ENCODE data around the gene DSCAM. TPM values are rescaled to one million over a fixed set of nuclear protein-coding genes. Genes with fewer than 3 reads are reported as not detected.

The DSCAM gene
- total RNA-seq, 1 experiment from 2014 or later: not detected

DNA sequence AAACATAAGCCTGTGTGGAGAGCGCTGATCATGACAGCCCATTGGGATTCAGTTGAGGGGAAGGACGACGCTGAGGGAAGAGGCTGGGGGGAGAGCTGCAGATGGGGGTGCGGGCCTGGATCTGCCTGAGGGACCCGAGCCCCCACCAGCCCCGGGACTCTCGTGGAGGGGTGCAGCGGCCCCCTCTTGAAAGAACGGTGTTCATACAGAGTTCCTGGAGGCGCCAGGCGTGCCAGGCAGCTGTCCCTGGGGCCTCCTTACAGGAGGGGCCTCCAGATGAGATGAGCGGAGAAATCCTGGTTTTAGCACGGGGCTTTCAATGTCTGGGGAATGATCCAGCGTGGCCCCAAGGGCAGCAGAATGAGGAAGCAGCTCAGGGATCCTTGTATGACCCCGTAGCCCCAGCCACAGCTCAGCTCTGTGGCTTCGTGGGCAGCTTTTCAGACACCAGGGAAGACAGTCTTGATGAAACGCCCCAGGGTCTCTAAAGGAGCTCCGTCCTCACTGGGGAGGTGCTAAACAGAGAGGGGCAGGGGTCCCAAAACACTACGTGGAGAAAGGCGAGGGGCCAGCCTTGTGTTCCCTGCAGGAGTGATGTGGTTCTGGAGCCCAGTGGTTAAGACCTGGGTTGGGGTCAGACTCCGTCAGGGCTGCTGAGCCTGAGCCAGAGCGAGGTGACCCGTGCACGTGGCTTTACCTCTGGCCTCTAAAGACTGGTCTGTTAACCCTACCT is 7.2 kb upstream of the DSCAM start:
- H3K4me1 ChIP-seq (ENCODE audit: control insufficient read depth in 1 of 2, insufficient read depth in 2 of 2, low read length in 2 of 2): no peaks in the 10 kb centered on the region
- H4K20me1 ChIP-seq (ENCODE audit: insufficient read depth): no peaks in the 10 kb centered on the region
- H3K27me3 ChIP-seq (ENCODE audit: insufficient read depth, low read length): no peaks in the 10 kb centered on the region
- TF ChIP-seq RAD21 (IDR thresholded peaks at IDR 0.05; ENCODE audit: low read depth): no peak
- TF ChIP-seq FOSL1 (IDR thresholded peaks at IDR 0.05; ENCODE audit: low read depth): no peak
- TF ChIP-seq EZH2 (IDR thresholded peaks at IDR 0.05): no peak
- TF ChIP-seq SIN3A (IDR thresholded peaks at IDR 0.05; ENCODE audit: low read depth): no peak
- no peak for TF ChIP-seq ZNF274 (IDR thresholded peaks at IDR 0.05; ENCODE audit: low read depth, low read length)
- TF ChIP-seq SRF (IDR thresholded peaks at IDR 0.05; ENCODE audit: low read depth): no peak
- BruUV-seq (replicated peaks): no TSS peak
- no peak overlapping the region for H3K27ac ChIP-seq (ENCODE audit: low read depth, low read length)
- no peak overlapping the region for H3K4me2 ChIP-seq (ENCODE audit: low read length)
- CTCF ChIA-PET: no interaction called here
- no peak for ATAC-seq
- H2AFZ ChIP-seq (ENCODE audit: low read depth, low read length, poor library complexity, severe bottlenecking): no peak overlapping the region
- no peak overlapping the region for H3K9ac ChIP-seq (ENCODE audit: low read length)
- H3K9me3 ChIP-seq (ENCODE audit: control insufficient read depth in 1 of 2, insufficient read depth in 1 of 2, low read depth in 1 of 2, low read length in 2 of 2): peaks cover 16 to 32% of the 10 kb centered on the region in 2 experiments; a peak in 2 of 4 replicates
- H3K36me3 ChIP-seq (ENCODE audit: control insufficient read depth in 1 of 2, insufficient read depth in 2 of 2, low read length in 2 of 2): no peaks in the 10 kb centered on the region
- DNase-seq (ENCODE audit: low read depth, low spot score): no peak
- intact Hi-C loops (cut with micrococcal nuclease): no loop called here
- RAD21 ChIA-PET (ENCODE audit: low non-redundant PET in 1 of 2, low total read pairs in 2 of 2, uncharacterized antibody in 2 of 2, unreplicated experiment in 2 of 2): no interaction called here
- H3K4me3 ChIP-seq (replicated peaks in 1 of 2; ENCODE audit: low read depth in 1 of 2, low read length in 2 of 2): no peak overlapping the region
- POLR2A ChIA-PET: no interaction called here
- H3K9me2 ChIP-seq (ENCODE audit: insufficient read depth): no peaks in the 10 kb centered on the region
- H3K79me2 ChIP-seq (ENCODE audit: insufficient read depth, low read length): no peaks in the 10 kb centered on the region

DNA sequence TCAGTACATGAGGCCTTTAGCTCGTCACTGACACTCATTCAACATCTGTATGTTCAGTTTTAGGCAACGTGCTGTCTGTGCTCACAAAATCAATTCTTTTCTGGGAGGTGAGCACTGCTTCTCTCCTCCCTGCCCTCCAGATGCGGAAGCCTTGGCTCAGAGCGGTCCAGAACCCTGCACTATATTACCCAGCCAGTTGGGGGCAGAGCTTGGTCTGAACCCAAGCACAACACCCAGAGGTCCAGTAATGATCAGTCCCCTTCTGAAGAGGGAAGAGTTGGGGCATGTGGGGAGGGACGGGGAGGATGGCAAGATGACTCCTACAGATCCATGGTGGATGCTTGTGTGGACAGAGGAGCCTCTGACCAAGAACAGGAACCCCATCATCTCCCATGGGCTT is 5.6 kb upstream of the DSCAM start:
- Histone ChIP-seq H3K9me3 (ENCODE audit: control insufficient read depth in 1 of 2, insufficient read depth in 1 of 2, low read depth in 1 of 2, low read length in 2 of 2) (peaks cover 19 to 33% of the 10 kb centered on the region in 2 experiments; a peak in 2 of 4 replicates), H3K9me2 (ENCODE audit: insufficient read depth) (no peaks in the 10 kb centered on the region), H3K4me1 (ENCODE audit: control insufficient read depth in 1 of 2, insufficient read depth in 2 of 2, low read length in 2 of 2) (no peaks in the 10 kb centered on the region), H3K4me2 (ENCODE audit: low read length) (no peak overlapping the region), H3K79me2 (ENCODE audit: insufficient read depth, low read length) (no peaks in the 10 kb centered on the region), H3K36me3 (ENCODE audit: control insufficient read depth in 1 of 2, insufficient read depth in 2 of 2, low read length in 2 of 2) (no peaks in the 10 kb centered on the region), H3K27ac (ENCODE audit: low read depth, low read length) (no peak overlapping the region), H3K4me3 (replicated peaks in 1 of 2; ENCODE audit: low read depth in 1 of 2, low read length in 2 of 2) (no peak overlapping the region), H2AFZ (ENCODE audit: low read depth, low read length, poor library complexity, severe bottlenecking) (no peak overlapping the region), H3K27me3 (ENCODE audit: insufficient read depth, low read length) (no peaks in the 10 kb centered on the region), H3K9ac (ENCODE audit: low read length) (no peak overlapping the region), H4K20me1 (ENCODE audit: insufficient read depth) (no peaks in the 10 kb centered on the region)
- ATAC-seq (no peak), DNase-seq (ENCODE audit: low read depth, low spot score) (no peak)
- no TSS peak for BruUV-seq (replicated peaks)
- ChIA-PET POLR2A (no interaction called here), RAD21 (ENCODE audit: low non-redundant PET in 1 of 2, low total read pairs in 2 of 2, uncharacterized antibody in 2 of 2, unreplicated experiment in 2 of 2) (no interaction called here), CTCF (no interaction called here)
- TF ChIP-seq POLR2AphosphoS5 (IDR thresholded peaks at IDR 0.05; ENCODE audit: low read depth, low read length) (no peak), POLR2A (IDR thresholded peaks at IDR 0.05; ENCODE audit: borderline replicate concordance, extremely low read depth, insufficient read depth, insufficient read length) (no peak), YY1 (IDR thresholded peaks at IDR 0.05; ENCODE audit: extremely low read depth, insufficient replicate concordance, low read depth, low read length) (no peak), CEBPB (IDR thresholded peaks at IDR 0.05; ENCODE audit: low read depth) (no peak)
- TF ChIP-seq, protein P1, sequence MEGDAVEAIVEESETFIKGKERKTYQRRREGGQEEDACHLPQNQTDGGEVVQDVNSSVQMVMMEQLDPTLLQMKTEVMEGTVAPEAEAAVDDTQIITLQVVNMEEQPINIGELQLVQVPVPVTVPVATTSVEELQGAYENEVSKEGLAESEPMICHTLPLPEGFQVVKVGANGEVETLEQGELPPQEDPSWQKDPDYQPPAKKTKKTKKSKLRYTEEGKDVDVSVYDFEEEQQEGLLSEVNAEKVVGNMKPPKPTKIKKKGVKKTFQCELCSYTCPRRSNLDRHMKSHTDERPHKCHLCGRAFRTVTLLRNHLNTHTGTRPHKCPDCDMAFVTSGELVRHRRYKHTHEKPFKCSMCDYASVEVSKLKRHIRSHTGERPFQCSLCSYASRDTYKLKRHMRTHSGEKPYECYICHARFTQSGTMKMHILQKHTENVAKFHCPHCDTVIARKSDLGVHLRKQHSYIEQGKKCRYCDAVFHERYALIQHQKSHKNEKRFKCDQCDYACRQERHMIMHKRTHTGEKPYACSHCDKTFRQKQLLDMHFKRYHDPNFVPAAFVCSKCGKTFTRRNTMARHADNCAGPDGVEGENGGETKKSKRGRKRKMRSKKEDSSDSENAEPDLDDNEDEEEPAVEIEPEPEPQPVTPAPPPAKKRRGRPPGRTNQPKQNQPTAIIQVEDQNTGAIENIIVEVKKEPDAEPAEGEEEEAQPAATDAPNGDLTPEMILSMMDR (IDR thresholded peaks at IDR 0.05 in 2 of 3, conservative IDR thresholded peaks at IDR 0.05 in 1 of 3; ENCODE audit: borderline replicate concordance in 1 of 3, insufficient read depth in 1 of 3, low read depth in 2 of 3, low read length in 2 of 3): no peak
- intact Hi-C loops (cut with micrococcal nuclease): no loop called here

Measured in HCT116 (cell line).